GM12874 (cell line): ENCODE measurements around the gene SEC24C.

Experiments
- CTCF ChIP-seq: IDR thresholded peaks from 2 replicates; pipeline ENCODE4 v1.5.1; 2011; ENCODE audit warnings: low read depth, mild to moderate bottlenecking, control low read depth, low read length, moderate library complexity; ENCODE audit not compliant: insufficient read depth

Gene SEC24C

DNA sequence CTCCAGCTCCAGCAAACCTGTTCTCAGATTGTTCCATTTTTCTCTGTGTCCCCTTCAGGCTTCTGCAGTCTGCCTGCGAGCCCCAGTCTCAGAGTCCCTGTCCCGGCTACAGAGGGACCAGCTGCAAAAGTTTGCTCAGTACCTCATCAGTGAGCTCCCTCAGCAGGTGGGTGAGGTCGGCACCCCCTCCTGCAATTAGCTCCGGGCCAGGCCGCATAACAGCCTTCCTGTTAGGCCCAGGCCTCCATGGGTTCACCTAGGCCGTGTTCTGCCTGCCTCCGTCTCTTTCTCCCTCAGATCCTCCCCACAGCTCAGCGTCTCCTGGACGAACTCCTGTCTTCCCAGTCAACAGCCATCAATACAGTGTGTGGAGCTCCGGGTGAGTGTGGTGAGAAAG is 45.5 kb downstream of the SEC24C start:
- no peak for TF ChIP-seq CTCF

DNA sequence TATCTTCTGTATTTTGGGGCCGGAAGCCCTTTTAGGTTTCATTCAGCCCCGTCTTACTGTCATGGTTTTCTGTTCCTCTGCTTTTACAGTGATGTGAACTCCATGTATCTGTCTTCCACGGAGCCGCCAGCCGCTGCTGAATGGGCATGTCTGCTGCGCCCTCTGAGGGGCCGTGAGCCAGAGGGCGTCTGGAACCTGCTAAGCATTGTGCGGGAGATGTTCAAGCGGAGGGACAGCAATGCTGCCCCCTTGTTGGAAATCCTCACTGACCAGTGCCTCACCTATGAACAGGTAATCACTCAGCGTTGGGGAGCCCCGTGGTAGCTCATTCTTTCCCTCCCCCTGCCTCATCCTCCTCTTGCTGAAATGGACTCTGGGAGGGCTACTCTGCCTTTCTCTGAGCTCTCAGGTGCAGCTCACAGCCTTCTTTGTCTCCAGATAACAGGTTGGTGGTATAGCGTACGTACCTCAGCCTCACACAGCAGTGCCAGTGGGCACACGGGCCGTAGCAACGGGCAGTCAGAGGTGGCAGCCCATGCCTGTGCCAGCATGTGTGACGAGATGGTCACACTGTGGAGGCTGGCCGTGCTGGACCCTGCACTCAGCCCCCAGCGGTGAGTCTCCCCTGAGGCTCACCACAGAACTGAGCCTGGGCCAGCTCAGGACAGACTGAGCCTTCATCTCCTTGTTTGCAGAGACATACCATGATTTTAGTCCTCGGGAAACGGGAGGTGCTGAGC is 46.9 kb downstream of the SEC24C start:
- no peak for TF ChIP-seq CTCF

DNA sequence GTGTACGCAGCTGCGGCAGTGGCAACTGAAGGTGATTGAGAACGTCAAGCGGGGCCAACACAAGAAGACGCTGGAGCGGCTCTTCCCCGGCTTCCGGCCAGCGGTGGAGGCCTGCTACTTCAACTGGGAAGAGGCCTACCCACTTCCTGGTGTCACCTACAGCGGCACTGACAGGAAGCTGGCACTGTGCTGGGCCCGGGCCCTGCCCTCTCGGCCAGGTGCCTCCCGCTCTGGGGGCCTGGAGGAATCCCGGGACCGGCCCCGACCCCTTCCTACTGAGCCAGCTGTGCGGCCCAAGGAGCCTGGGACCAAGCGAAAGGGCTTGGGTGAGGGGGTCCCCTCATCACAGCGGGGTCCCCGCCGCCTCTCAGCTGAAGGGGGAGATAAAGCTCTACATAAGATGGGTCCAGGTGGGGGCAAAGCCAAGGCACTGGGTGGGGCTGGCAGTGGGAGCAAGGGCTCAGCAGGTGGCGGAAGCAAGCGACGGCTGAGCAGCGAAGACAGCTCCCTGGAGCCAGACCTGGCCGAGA is 47.8 kb downstream of the SEC24C start:
- no peak for TF ChIP-seq CTCF

DNA sequence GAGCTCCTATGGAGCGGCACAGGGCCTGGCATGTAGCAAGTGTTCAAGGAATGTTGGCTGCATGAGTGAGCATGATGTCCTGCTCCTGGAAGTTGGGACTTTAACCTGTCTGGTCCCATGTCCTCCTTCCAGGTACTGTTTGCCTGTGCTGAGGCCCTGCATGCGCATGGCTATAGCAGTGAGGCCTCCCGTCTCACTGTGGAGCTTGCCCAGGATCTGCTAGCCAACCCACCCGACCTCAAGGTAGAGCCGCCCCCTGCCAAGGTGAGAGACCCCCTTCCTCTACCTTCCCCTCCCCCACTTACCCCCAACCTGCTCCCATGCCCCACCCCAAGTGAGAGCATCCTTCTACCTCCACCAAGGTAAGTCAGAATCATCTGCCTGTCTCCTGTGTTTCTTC is 49.3 kb downstream of the SEC24C start:
- no peak for TF ChIP-seq CTCF

- TF ChIP-seq CTCF, result no peak
Measured at GRCh38 chr10:73796766-73797165, 52.6 kb downstream of the SEC24C start.

DNA sequence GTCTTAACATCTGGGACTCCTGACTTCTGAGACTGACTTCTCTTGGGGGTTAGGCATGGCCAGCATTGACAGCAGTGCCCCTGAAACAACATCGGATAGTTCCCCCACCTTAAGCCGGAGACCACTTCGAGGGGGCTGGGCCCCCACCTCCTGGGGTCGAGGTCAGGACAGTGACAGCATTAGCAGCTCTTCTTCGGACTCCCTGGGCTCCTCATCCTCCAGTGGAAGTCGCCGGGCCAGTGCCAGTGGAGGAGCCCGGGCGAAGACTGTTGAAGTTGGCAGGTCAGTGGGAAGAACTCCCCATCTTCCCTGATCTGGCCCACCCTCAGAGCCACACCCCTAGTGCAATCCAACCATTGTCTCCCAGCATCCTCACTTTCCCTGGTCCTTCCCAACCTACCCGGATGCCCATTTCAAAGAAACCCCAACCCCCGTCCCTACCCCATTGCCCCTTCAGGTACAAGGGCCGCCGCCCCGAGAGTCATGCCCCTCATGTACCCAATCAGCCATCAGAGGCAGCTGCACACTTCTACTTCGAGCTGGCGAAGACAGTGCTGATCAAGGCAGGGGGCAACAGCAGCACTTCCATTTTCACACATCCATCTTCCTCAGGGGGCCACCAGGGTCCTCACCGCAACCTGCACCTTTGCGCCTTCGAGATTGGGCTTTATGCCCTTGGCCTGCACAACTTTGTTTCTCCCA is 53.3 kb downstream of the SEC24C start:
- no peak for TF ChIP-seq CTCF

GRCh38 chr10:73798087-73798486 is 53.9 kb downstream of the SEC24C start:
- no peak for TF ChIP-seq CTCF
